C4-2B (cell line): Measurements from ENCODE around the gene LRFN2.

Experiments used
- ZFX ChIP-seq: fragments of 450-650 bp; IDR thresholded peaks from 2 replicates; pipeline ENCODE4 v1.6.1; 2017
- TF ChIP-seq, protein P1 (sequence below): fragments of 450-650 bp; conservative IDR thresholded peaks from 2 replicates; pipeline ENCODE4 v1.5.1; 2017; ENCODE audit warnings: mild to moderate bottlenecking

- TF ChIP-seq, protein P1, sequence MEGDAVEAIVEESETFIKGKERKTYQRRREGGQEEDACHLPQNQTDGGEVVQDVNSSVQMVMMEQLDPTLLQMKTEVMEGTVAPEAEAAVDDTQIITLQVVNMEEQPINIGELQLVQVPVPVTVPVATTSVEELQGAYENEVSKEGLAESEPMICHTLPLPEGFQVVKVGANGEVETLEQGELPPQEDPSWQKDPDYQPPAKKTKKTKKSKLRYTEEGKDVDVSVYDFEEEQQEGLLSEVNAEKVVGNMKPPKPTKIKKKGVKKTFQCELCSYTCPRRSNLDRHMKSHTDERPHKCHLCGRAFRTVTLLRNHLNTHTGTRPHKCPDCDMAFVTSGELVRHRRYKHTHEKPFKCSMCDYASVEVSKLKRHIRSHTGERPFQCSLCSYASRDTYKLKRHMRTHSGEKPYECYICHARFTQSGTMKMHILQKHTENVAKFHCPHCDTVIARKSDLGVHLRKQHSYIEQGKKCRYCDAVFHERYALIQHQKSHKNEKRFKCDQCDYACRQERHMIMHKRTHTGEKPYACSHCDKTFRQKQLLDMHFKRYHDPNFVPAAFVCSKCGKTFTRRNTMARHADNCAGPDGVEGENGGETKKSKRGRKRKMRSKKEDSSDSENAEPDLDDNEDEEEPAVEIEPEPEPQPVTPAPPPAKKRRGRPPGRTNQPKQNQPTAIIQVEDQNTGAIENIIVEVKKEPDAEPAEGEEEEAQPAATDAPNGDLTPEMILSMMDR = no peak
- TF ChIP-seq ZFX = no peak
Measured at GRCh38 chr6:40604082-40604481, 16.9 kb upstream of the LRFN2 start.
